GM19023 (cell line): Measurements from ENCODE around the gene AKR7A2.
"Not testable (repeated sequence)": the region's sequence is repeated elsewhere in the genome, so short reads cannot be mapped to it uniquely, and the experiment has no call there.

Source experiments
- ATAC-seq: cut with Tn5 transposase; IDR thresholded peaks from one replicate; pipeline ENCODE4 v1.9.1; 2021; ENCODE audit warnings: mild to moderate bottlenecking, moderate library complexity; ENCODE audit not compliant: unreplicated experiment

AKR7A2 gene

DNA sequence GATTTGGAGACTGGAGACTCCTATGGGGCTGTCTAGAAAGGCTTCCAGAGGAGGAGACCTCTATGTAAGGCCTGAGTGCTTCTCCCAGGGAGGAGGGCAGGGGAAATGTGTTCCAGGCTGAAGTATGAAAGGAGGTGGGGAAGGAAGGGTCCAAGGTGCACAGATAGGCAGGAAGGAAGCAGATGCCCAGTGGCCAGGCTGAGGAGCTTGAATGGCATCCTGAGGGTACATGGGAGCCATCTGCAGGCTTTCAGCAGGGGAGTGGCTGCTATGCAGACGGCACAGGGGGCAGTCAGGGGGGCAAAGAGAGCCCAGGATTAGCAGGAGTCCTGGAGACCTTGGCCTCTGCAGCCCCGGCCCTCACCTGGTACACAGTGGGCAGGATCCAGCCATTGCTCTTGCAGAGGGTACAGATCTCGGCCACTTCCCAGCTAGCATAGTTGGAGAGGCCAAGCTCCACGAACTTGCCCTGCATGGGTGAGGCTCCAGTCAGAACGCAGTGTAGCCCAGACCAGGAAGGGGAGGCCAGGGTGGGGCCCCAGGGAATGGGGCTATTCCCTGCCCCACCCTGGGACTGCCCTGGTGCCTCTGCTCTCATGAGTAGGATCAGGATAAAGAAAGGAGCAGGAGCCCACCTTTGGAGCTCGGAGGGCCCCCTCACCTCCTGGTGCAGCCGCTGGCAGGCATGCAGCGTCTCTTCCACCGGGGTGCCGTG is 4.0 kb downstream of the AKR7A2 start:
- ATAC-seq = no peak

GRCh38 chr1:19306941-19307340 is 5.0 kb downstream of the AKR7A2 start:
- no peak for ATAC-seq

- no peak for ATAC-seq
Observed at GRCh38 chr1:19305880-19306279, 6.1 kb downstream of the AKR7A2 start.

GRCh38 chr1:19304081-19304480 is 7.9 kb downstream of the AKR7A2 start:
- not testable (repeated sequence) for ATAC-seq

- no peak for ATAC-seq
Observed at GRCh38 chr1:19300211-19300610, 11.7 kb downstream of the AKR7A2 start.

- ATAC-seq = no peak
Observed at GRCh38 chr1:19294638-19295037, 17.3 kb downstream of the AKR7A2 start.

GRCh38 chr1:19289244-19289643 is 22.7 kb downstream of the AKR7A2 start:
- ATAC-seq = no peak

GRCh38 chr1:19288324-19289241 is 23.4 kb downstream of the AKR7A2 start, which contains the start of gene AKR7A3:
Gene AKR7A3, minus strand, starts transcription at chr1:19288770. Its CDS starts 61 bp downstream, at chr1:19288709.
- not testable (repeated sequence) for ATAC-seq

DNA sequence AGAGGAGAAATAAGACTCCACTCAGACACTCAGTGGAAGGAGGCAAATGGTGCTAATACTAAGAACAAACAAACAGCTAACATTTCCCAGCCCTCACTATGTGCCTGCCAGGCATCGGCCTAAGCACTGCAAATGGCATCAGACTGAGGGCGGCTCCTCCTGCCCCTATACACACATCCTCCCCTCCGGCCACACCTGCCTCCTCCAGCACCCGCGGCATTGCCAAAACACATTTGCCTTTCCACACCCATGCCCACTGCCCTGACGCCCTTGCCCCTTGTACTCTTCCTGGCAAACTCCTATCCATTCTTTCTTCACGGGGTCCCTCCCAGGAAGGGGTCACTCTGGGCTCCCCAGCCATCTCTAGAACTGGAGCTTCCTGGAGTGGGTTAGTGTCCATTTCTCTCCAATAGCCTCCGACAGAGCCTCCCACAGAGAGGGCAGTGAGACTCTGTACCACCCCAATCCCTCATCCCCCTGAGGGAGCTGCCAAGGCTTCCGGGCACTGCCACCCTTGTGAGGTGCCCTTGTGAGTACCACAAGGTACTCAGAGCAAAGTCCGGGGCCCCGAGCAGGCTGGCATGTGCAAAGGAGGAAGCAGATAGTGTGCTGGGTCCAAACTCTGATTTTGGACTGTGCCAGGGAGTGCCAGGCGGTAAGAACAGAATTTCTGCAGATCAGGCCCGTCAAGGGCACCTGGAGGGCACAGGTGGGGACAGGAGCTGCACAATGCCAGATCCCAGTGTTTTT is 24.3 kb downstream of the AKR7A2 start:
- ATAC-seq = no peak

DNA sequence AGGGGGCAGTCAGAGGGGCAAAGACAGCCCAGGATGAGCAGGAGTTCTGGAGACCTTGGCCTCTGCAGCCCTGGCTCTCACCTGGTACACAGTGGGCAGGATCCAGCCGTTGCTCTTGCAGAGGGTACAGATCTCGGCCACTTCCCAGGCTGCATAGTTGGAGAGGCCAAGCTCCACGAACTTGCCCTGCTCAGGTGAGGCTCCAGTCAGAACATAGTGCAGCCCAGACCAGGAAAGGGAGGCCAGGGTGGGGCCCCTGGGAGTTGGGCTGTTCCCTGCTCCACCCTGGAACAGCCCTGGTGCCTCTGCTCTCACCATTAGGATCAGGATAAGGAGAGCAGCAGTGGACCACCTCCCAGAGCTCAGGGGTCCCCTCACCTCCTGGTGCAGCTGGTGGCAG is 26.1 kb downstream of the AKR7A2 start:
- not testable (repeated sequence) for ATAC-seq

GRCh38 chr1:19285366-19285765 is 26.6 kb downstream of the AKR7A2 start:
- not testable (repeated sequence) for ATAC-seq

DNA sequence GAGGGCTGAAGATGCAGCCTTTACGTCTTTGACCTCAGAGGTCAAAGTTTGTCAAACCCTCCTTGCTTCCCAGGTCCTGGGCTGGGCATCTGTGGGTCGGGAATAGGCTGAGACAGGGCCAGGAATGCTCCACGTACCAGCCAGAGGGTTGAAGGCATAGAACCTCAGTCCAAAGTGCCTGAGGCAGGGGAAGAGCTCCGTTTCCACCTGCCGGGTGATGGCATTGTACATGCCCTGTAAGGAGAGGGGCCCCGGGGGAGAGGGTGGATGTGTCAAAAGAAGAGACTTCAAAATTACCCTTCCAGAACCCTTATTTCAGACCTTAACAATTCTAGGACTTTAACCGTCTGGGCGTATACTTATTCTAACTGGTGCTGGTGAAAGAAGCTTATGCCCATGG is 27.1 kb downstream of the AKR7A2 start:
- ATAC-seq = no peak

GRCh38 chr1:19283891-19284290 is 28.1 kb downstream of the AKR7A2 start:
- no peak for ATAC-seq

DNA sequence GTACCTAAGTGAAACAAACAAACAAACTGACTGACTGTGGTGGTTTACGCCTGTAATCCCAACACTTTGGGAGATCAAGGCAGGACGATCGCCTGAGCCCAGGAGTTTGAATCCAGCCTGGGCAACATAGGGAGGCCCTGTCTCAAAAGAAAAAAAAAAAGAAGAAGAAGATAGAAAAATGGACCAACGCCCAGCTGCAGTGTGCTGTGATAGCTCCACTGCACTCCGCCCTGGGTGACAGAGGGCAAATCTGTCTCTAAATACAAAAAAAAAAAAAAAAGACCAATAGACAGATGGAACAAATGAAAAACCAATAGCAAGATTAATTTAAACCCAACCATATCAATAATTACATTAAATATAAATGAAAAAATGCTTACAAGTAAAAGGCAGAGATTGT is 37.3 kb downstream of the AKR7A2 start:
- ATAC-seq = no peak

- ATAC-seq = not testable (repeated sequence)
Observed at GRCh38 chr1:19273844-19274531, 38.0 kb downstream of the AKR7A2 start.

DNA sequence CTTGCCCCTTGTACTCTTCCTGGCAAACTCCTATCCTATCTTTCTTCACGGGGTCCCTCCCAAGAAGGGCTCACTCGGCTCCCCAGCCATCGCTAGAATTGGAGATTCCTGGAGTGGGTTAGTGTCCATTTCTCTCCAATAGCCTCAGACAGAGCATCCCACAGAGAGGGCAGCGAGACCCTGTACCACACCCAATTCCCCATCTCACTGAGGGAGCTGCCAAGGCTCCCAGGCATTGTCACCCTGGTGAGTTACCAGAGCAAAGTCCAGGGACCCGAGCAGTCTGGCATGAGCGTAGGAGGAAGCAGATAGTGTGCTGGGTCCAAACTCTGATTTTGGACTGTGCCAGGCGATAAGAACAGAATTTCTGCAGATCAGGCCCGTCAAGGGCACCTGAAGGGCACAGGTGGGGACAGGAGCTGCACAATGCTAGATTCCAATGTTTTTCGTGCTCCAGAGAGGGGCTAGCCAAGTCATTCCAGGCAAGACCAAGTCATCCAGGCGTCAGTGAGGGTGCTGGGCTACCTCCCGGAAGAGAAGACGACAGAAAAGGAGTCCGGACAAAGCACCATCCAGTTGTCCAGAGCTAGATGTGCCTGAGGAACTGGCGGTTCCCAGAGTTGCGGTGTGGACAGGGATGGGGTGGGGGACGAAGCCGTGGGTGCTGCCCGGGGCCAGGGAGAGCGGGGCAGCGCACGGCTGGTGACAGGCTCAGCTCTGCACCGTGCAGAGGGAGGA is 38.7 kb downstream of the AKR7A2 start:
- ATAC-seq = no peak

GRCh38 chr1:19272064-19272463 is 39.9 kb downstream of the AKR7A2 start:
- ATAC-seq = no peak

DNA sequence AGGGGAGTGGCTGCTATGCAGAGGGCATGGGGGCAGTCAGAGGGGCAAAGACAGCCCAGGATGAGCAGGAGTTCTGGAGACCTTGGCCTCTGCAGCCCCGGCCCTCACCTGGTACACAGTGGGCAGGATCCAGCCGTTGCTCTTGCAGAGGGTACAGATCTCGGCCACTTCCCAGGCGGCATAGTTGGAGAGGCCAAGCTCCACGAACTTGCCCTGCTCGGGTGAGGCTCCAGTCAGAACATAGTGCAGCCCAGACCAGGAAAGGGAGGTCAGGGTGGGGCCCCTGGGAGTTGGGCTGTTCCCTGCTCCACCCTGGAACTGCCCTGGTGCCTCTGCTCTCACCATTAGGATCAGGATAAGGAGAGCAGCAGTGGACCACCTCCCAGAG is 41.6 kb downstream of the AKR7A2 start:
- ATAC-seq = not testable (repeated sequence)

- not testable (repeated sequence) for ATAC-seq
Observed at GRCh38 chr1:19269427-19270342, 42.3 kb downstream of the AKR7A2 start.
